Endothelial cell of umbilical vein (primary cell): ENCODE data around the gene LARGE1. TPM values are rescaled to one million over a fixed set of nuclear protein-coding genes. Genes with fewer than 3 reads are reported as not detected.

Experiments used
- BruUV-seq: library from RNA; stranded (reverse); fragments of 400-500 nt; replicated peaks from 2 replicates; lab custom pipeline; 2021; lab: Mats Ljungman, UMichigan
- CTCF ChIA-PET: fragments of 300-600, 350-600 bp; sonication (Branson Sonifier 250); formaldehyde crosslinking; loops from one replicate; lab custom pipeline; 2021; ENCODE audit warnings: antibody characterized with exemption, inconsistent platforms; lab: Charles Lee
- POLR2A ChIA-PET: fragments of 300-600, 350-600 bp; sonication (Branson Sonifier 250); formaldehyde crosslinking; loops from one replicate; lab custom pipeline; 2021; ENCODE audit warnings: antibody characterized with exemption, inconsistent platforms; lab: Charles Lee
- DNase-seq: peaks from one replicate; pipeline ENCODE4 v3.0.0-alpha.2; 2011; ENCODE audit warnings: low read depth, low spot score
- FAIRE-seq: peaks from 2 replicates; lab custom pipeline; 2011; peaks lifted over from hg19 to GRCh38; lab: Jason Lieb, UNC
- H2AFZ ChIP-seq: 2 replicates; pipeline ENCODE4 v1.6.0; 2012; ENCODE audit warnings: low read depth, low read length, control low read depth, inconsistent platforms
- H3K27ac ChIP-seq: 2 replicates; pipeline ENCODE4 v1.5.1; 2011; ENCODE audit warnings: low read depth, mild to moderate bottlenecking, control low read depth, low read length, moderate library complexity; ENCODE audit not compliant: insufficient read depth
- H3K27me3 ChIP-seq, 2 experiments: 2 replicates each; pipeline versions ENCODE4 v1.6.0 to v1.6.1; 2011; ENCODE audit warnings: low read length in 2 of 2, mixed read lengths in 1 of 2; ENCODE audit not compliant: control insufficient read depth in 2 of 2, insufficient read depth in 2 of 2
- H3K36me3 ChIP-seq, 2 experiments: 2 replicates in 1 of 2; 3 replicates in 1 of 2; pipeline ENCODE4 v1.5.1; 2011; ENCODE audit warnings: low read length in 2 of 2, mild to moderate bottlenecking in 1 of 2, moderate library complexity in 1 of 2; ENCODE audit not compliant: control insufficient read depth in 2 of 2, insufficient read depth in 2 of 2; ENCODE audit errors: extremely low read depth in 1 of 2
- H3K4me1 ChIP-seq: 3 replicates; pipeline ENCODE4 v1.5.1; 2011; ENCODE audit warnings: mild to moderate bottlenecking, low read length; ENCODE audit not compliant: control insufficient read depth, insufficient read depth; ENCODE audit errors: extremely low read depth
- H3K4me2 ChIP-seq: 2 replicates; pipeline ENCODE4 v1.6.1; 2011; ENCODE audit warnings: low read length, control low read depth, mixed read lengths; ENCODE audit not compliant: insufficient read depth
- H3K4me3 ChIP-seq, 3 experiments: fragments of 200-600 bp in 1 of 3; sonication (generic), shearing (Covaris generic) in 1 of 3; replicated peaks in 1 of 3; 2 replicates each; pipeline ENCODE4 v1.5.1; 2011 to 2016; ENCODE audit warnings: control low read depth in 3 of 3, low read length in 3 of 3, mild to moderate bottlenecking in 2 of 3, inconsistent platforms in 1 of 3, low read depth in 1 of 3, moderate library complexity in 1 of 3; ENCODE audit not compliant: insufficient read depth in 1 of 3
- H3K79me2 ChIP-seq: 2 replicates; pipeline ENCODE4 v1.6.0; 2012; ENCODE audit warnings: low read length, inconsistent platforms; ENCODE audit not compliant: control insufficient read depth, insufficient read depth
- H3K9ac ChIP-seq: replicated peaks from 2 replicates; pipeline ENCODE3; 2011; ENCODE audit warnings: low read length, control low read depth; ENCODE audit not compliant: insufficient read depth; ENCODE audit errors: extremely low read depth
- H3K9me1 ChIP-seq: replicated peaks from 3 replicates; pipeline ENCODE4 v1.6.0; 2011; ENCODE audit warnings: mild to moderate bottlenecking, low read length; ENCODE audit not compliant: control insufficient read depth, insufficient read depth; ENCODE audit errors: extremely low read depth
- H3K9me3 ChIP-seq: replicated peaks from 2 replicates; pipeline ENCODE4 v1.5.1; 2012; ENCODE audit warnings: low read length, inconsistent platforms; ENCODE audit not compliant: control insufficient read depth, insufficient read depth
- H4K20me1 ChIP-seq: replicated peaks from 2 replicates; pipeline ENCODE3; 2011; ENCODE audit warnings: mild to moderate bottlenecking, low read length; ENCODE audit not compliant: control insufficient read depth, insufficient read depth; ENCODE audit errors: extremely low read depth
- EZH2 ChIP-seq: IDR thresholded peaks from 2 replicates; pipeline ENCODE4 v1.6.1; 2012; ENCODE audit warnings: borderline replicate concordance, low read depth, mild to moderate bottlenecking, moderate library complexity, low read length, inconsistent platforms; ENCODE audit not compliant: severe bottlenecking
- FOS ChIP-seq: IDR thresholded peaks from 2 replicates; pipeline ENCODE4 v1.6.1; 2011; ENCODE audit warnings: mild to moderate bottlenecking, low read length, moderate library complexity, borderline replicate concordance; ENCODE audit not compliant: insufficient read depth
- GATA2 ChIP-seq: IDR thresholded peaks from 2 replicates; pipeline ENCODE4 v1.7.0; 2011; ENCODE audit warnings: low read depth, mild to moderate bottlenecking, moderate library complexity, mixed read lengths, low read length; ENCODE audit not compliant: insufficient read length, insufficient read depth
- JUN ChIP-seq: IDR thresholded peaks from 2 replicates; pipeline ENCODE4 v1.6.1; 2011; ENCODE audit warnings: borderline replicate concordance, low read depth; ENCODE audit not compliant: insufficient read length, insufficient read depth
- MAX ChIP-seq: IDR thresholded peaks from 2 replicates; pipeline ENCODE4 v1.6.1; 2011; ENCODE audit not compliant: insufficient read depth, insufficient read length
- MYC ChIP-seq: IDR thresholded peaks from one replicate; pipeline ENCODE4 v1.6.1; 2011; ENCODE audit warnings: mild to moderate bottlenecking, low read depth, low read length
- POLR2A ChIP-seq: IDR thresholded peaks from 2 replicates; pipeline ENCODE4 v1.6.1; 2012; ENCODE audit warnings: low read depth, mild to moderate bottlenecking, control low read depth, low read length
- POLR2AphosphoS5 ChIP-seq: IDR thresholded peaks from 2 replicates; pipeline ENCODE4 v1.6.1; 2012; ENCODE audit warnings: low read depth, mild to moderate bottlenecking, control low read depth, low read length, moderate library complexity; ENCODE audit not compliant: insufficient read depth
- dilution Hi-C: fragments of 300-500 bp; cut with MboI; formaldehyde crosslinking; loops from one replicate; pipeline ENCODE4 v1.15.0; 2019; ENCODE audit warnings: low sequenced_read_pairs; ENCODE audit not compliant: extremely low pct_ligation_motif_present
- intact Hi-C: fragments of 100-400 bp; cut with micrococcal nuclease; formaldehyde crosslinking; loops from one replicate; pipeline ENCODE4 v1.10.0; 2022
- polyA plus RNA-seq, 4 experiments: library from polyadenylated mRNA; depleted of rRNA in 3 of 4; stranded (reverse) in 3 of 4; unstranded in 1 of 4; fragments of >200 nt; gene quantifications; 2 replicates each; pipeline versions ENCODE4 v1.2.1 to v1.2.3, GENCODE V29; 2011 to 2012; ENCODE audit warnings: missing spikeins in 1 of 4
- total RNA-seq: library from RNA; stranded (reverse); gene quantifications from 2 replicates; pipeline ENCODE4 v1.2.3, GENCODE V29; 2021
- TF ChIP-seq, protein P1 (sequence below), 2 donors: IDR thresholded peaks; 1 replicate in 1 of 2; 2 replicates in 1 of 2; pipeline ENCODE4 v1.5.1; 2011; ENCODE audit warnings: low read length in 2 of 2, mild to moderate bottlenecking in 2 of 2, moderate library complexity in 2 of 2, control low read depth in 1 of 2, inconsistent platforms in 1 of 2, low read depth in 1 of 2; ENCODE audit not compliant: insufficient read depth in 1 of 2; ENCODE audit errors: extremely low read depth in 1 of 2

The LARGE1 gene
- total and polyA plus RNA-seq, 2 donors (not counting 3 experiments of a cell fraction or from before 2014, with no cell fraction given) = 0.95 to 4.4 TPM

DNA sequence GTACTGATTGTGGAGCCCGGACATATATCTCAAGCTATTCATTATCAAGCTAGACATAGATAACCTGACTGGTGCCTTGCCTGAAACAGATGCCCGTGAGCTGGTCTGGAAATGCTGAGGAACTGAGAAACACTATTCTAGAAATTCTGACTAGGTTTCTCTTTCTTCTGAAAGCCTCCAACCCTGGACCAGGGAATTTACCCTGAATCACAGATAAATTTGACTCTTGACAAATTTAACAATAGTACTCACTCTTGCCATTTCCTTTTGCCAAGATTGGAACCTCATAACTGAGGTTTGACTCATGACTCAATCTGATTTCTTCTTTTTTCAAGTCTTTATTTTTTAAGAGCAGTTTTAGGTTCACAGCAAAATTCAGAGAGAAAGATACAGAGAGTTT, 672.5 kb downstream of the LARGE1 start:
- Histone ChIP-seq H3K9ac (no peak overlapping the region), H2AFZ (no peak overlapping the region), H3K4me2 (no peak overlapping the region), H3K27me3 (no peaks in the 10 kb centered on the region), H3K4me3 (no peak overlapping the region), H3K36me3 (no peaks in the 10 kb centered on the region), H4K20me1 (no peaks in the 10 kb centered on the region), H3K27ac (no peak overlapping the region), H3K9me1 (no peaks in the 10 kb centered on the region), H3K9me3 (peaks cover 5% of the 10 kb centered on the region), H3K4me1 (no peaks in the 10 kb centered on the region), H3K79me2 (no peaks in the 10 kb centered on the region)
- DNase-seq (no peak), FAIRE-seq (no peak)
- TF ChIP-seq, protein P1, sequence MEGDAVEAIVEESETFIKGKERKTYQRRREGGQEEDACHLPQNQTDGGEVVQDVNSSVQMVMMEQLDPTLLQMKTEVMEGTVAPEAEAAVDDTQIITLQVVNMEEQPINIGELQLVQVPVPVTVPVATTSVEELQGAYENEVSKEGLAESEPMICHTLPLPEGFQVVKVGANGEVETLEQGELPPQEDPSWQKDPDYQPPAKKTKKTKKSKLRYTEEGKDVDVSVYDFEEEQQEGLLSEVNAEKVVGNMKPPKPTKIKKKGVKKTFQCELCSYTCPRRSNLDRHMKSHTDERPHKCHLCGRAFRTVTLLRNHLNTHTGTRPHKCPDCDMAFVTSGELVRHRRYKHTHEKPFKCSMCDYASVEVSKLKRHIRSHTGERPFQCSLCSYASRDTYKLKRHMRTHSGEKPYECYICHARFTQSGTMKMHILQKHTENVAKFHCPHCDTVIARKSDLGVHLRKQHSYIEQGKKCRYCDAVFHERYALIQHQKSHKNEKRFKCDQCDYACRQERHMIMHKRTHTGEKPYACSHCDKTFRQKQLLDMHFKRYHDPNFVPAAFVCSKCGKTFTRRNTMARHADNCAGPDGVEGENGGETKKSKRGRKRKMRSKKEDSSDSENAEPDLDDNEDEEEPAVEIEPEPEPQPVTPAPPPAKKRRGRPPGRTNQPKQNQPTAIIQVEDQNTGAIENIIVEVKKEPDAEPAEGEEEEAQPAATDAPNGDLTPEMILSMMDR (IDR thresholded peaks at IDR 0.05; ENCODE audit: extremely low read depth in 1 of 2, insufficient read depth in 1 of 2, low read depth in 1 of 2, low read length in 2 of 2) = no peak
- ChIA-PET POLR2A (no interaction called here), CTCF (no interaction called here)
- dilution Hi-C loops (no loop called here), intact Hi-C loops (no loop called here)
- BruUV-seq = no TSS peak

DNA sequence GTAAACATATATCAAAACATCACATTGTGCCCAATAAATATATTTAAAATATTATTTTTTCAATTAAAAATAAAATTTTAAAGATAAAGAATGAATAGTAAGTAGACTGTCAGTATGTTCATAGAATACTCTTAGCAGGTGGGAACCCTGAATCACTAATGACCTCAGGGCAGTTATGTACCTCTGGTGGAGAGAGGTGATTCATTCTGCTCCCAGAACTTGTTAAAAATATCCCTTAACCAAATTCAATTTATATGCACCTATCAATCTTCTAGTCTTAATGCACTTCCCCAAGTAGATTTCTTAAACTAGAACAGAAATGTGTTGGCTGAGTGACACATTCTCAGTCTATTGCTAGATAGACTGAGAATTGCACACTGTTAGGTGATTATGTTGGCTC, 678.2 kb downstream of the LARGE1 start:
- Histone ChIP-seq H2AFZ (no peak overlapping the region), H4K20me1 (no peaks in the 10 kb centered on the region), H3K9me3 (peaks cover 6% of the 10 kb centered on the region), H3K4me1 (no peaks in the 10 kb centered on the region), H3K27me3 (no peaks in the 10 kb centered on the region), H3K4me2 (no peak overlapping the region), H3K36me3 (no peaks in the 10 kb centered on the region), H3K79me2 (no peaks in the 10 kb centered on the region), H3K27ac (no peak overlapping the region), H3K9ac (no peak overlapping the region), H3K4me3 (no peak overlapping the region), H3K9me1 (no peaks in the 10 kb centered on the region)
- intact Hi-C loops (no loop called here), dilution Hi-C loops (no loop called here)
- DNase-seq (no peak), FAIRE-seq (no peak)
- ChIA-PET POLR2A (no interaction called here), CTCF (no interaction called here)
- TF ChIP-seq MAX (no peak), POLR2A (no peak), EZH2 (no peak), GATA2 (no peak), FOS (no peak), JUN (no peak), MYC (no peak), POLR2AphosphoS5 (no peak)
- TF ChIP-seq, protein P1 (IDR thresholded peaks at IDR 0.05; ENCODE audit: extremely low read depth in 1 of 2, insufficient read depth in 1 of 2, low read depth in 1 of 2, low read length in 2 of 2) = no peak
- BruUV-seq = no TSS peak
